Ecto neural progenitor cell (in vitro differentiated cells): ENCODE data around the gene TLR5.

ENCODE experiments used
- DNase-seq: peaks from one replicate; pipeline ENCODE4 v3.0.0-alpha.2; 2018; ENCODE audit warnings: low spot score

The TLR5 gene

DNA sequence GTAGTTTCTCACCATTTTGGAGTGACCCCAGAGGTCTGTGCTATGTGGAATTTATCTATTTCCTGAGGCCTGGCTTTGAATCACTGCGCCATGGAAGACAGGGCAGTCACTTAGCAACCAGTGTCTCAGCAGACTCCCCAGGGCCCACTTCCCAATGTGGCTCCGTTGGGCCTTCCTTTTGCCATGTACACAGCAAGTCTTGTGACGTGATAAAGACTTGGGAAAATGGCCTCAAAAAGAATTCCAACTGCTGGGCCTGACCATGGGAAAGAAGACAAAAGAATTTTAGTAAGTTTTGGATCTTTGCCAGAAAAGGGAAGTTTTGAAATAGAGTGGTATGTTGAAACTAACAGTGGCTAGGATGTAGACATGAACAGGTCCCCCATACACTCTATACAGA is 36.2 kb downstream of the TLR5 start:
- DNase-seq, result no peak

DNA sequence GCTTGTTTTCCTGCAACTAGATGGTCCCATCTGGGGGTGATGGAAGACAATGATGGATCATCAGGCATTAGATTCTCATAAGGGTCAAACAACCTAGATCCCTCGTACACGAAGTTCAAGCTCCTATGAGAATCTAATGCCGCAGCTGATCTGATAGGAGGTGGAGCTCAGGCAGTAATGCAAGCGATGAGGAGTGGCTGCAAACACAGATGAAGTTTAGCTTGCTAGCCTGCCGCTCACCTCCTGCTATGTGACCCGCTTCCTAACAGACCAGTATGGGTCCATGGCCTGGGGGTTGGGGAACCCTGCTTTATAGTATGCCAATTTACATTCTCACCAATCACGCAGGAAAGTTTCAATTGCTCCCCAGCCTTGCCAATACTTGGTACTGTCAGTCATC is 37.5 kb downstream of the TLR5 start:
- DNase-seq, result no peak

DNA sequence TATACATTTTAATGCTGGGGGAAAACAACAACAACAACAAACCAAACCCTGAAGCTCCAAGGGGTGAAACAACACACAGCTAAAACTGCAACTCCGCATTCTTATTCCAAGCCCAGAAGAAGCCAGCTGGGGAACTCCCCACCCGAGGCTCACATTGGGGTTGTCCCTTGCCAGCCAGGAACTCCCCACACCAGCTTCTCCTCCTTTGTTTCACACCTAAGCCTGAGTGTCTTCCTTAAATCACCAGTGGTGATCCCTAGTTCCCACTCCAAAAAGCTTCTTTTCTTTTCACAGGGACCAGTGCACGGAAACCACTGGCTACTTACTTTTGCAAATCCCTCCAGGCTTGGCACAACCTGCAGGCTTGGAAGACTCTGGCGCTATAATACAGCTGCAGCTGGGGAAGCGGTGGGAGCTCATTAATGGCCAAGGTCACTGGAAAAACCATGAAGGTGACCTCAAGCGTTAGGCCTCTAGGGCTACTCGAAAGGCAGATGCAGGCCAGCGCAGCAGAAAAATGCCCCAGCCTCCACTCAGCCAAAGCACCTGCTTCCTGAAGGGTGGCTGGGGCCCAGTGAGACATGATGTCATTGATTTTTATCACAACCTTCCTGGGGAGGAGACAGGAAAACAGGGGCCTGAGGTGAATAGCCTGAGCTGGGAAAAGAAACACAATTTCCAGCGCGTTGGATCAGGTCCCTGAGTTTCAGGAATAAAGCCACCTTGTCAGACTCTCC is 40.1 kb downstream of the TLR5 start:
- DNase-seq, result no peak

DNA sequence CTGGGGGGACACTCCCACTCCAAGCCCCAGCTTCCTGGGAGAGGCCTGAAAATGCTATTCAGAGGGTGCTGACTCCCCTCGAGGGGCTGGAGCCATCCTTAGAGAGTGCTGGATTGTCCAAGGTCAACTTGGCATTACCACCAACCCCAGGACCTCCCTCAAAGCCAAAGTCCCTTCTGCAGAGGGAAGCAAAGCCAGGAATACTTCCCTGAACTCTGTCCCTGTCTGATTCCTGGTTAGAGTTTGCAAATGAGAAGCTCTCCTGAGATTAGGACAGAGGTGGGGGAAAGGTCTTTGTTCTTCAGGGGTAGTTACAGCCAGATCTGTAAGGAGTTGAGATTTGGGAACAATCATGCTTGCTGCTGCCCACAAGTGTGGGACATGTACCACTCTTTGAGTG is 45.3 kb downstream of the TLR5 start:
- DNase-seq, result no peak

DNA sequence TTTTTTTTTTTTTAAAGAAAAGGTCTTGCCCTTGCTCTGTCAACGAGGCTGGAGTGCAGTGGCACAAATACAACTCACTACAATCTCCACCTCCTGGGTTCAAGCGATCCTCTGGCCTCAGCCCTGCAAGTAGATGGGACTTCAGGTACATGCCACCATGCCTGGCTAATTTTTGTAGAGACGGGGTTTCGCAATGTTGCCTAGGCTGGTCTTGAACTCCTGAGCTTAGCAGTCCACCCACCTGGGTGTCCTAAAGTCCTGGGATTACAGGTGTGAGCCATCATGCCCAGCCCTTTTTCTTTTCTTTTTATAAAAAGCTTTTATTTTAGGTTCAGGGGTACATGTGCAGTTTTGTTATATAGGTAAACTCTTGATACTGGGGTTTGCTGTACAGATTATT is 47.2 kb downstream of the TLR5 start:
- DNase-seq, result no peak

DNA sequence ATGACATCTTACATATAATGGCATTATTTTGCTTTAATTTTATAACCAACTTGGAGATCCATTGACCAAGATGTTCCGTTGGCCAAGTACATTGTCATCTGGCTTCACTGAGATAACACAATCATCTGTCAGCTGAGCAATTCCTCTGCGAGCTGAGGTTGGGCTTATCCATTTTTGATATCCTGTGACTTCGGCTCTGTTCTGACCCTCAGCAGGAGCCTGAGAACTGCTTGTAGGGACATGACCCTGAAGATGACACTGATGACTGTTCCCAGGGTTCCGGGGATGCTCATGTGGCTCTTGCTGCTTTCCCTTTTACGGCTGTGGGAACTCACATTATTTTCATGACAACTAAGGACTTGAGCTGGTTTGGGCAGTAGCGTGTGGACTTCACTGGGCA is 51.2 kb downstream of the TLR5 start:
- no peak for DNase-seq

DNA sequence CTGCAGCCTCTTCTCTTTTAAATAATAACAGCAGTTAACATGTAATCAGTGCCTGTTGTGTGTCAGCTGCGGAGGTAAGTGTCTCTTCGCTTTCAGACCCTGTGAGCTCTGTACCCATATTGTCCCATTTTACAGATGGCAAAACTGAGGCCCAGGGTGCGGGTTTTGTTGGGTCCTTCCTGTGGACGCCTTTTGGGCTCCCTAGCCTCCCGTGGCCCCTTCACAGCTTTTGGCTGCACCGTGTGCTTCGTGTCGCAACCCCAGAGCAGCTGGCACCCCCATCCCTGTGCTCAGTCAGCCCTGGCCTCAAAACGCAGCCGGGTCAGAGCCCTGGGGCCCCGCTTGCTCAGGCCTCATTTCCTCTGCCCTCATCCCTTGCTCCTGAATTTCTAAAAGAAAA is 53.8 kb downstream of the TLR5 start:
- no peak for DNase-seq

DNA sequence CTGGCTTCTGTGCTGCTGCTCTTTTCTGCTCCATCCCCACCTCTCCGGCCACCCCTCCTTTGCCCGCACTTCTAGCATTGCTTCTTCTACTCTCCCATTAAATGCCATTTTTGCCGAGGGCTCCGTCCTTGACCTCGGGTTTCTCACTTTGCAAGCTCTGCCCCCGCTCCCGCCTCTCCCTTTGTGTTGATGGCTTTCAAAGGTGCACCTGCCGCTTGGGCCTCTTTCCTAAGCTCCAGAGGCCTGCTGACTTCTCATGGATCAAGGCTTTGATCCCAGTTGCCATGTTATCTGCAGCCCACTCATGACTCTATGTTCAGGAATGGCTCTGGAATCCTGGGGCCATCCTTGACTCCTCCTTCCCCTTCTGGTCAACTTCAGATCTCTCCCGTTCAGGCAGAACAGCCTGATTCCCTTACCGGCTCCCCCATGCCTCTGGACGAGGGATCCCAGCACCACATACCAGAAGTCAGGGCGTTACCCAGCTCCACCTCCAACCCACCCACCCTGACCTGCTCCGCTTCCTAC is 54.3 kb downstream of the TLR5 start:
- no peak for DNase-seq

DNA sequence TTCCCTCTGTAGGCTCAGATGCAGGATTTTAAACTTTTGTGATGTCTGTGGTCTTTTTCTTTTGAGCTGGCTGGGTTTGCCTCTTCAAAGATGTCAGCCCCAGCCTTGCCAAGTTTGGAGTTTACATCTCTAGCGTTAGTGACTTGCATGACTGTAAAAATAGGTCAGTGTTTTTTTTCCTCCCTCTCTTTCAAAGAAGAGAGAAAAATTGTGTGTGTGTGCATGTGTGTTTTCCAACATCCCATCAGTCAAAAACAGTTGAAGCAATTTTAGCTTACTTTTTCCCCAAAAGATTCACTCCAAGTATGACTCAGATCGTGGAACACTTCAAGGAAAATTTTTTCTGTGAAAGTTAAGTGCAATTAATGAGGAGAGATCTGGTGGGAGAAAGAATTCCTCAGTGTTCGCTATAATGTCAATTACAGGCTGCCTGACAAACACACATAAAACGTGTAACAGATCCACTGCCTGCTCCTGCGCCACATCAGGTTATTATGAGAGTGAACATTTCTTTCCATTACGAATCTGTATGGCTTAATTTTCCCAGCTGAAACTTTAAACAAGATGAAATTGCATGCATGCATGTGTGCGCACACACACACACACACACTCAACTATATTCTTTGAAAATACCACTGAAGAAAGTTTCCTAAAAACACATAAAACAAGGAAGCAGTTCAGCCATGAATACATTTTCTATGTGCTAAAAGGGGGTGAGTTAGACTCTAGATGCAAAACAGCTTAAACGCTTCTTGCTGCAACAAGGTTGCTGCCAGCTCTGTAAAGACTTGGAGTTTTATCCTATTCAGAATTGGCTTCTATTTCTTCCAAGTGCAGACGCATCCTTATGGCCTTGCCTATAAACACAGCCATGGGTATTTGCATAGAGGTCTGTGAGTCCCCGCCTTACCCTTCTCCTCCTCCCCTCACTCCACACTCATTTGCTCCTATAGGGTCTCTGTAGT is 55.5 kb downstream of the TLR5 start:
- DNase-seq, result no peak

DNA sequence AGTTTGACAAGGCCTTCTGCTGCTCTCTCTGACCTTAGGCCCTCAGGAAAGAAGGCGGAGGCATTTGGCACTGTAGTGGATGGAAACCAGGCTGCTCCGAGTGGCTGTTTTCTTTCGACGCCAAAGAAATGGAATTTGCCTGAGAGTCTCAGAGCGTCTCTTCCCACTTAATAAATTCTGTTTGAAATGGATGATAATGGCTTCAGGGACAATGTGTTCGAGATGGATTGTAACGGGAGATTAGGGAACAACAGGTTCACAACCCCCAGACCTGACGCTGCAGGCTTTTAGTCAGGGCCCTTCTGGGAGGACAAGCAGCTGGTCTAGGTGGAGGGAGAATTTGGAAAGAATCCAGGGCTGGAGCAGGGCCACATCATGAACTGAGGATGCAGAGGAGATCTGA is 58.6 kb downstream of the TLR5 start:
- DNase-seq, result no peak

DNA sequence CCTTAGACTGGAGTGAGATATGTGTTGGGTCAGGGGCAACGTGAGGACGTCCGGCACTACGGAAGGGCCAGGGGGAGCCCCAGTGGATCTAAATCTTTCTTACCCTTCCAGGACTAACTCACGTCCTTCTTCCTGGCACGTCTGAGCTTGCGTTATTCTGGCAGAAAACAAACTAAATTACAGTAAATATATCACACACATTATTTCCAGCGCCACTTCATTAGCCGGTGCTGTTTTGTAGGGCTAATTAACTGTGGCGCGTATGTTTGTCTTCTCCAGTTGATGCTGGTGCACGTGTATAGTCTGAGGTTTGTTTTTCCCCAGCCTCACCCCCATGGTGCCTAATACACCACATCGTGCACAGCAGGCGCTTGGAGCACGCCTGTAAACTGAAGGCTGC is 59.2 kb downstream of the TLR5 start:
- no peak for DNase-seq

DNA sequence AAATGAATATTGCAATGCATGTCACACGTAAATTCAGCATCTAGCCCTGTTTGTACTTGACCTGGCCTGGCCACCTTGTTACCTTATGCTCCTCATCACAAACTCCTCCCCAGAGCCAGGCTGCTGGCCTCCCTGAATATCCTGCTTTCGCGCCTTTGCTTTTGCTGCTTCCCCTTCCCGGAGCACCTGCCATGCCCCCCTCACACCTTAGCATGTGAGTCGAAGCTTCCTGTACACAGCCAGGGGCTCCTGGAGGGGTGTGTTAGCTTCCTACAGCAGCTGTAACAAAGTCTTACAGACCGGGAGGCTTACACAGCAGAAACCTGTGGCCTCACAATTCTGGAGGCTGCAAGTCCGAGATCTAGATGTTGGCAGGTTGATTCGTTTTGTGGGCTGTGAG is 60.1 kb downstream of the TLR5 start:
- no peak for DNase-seq

DNA sequence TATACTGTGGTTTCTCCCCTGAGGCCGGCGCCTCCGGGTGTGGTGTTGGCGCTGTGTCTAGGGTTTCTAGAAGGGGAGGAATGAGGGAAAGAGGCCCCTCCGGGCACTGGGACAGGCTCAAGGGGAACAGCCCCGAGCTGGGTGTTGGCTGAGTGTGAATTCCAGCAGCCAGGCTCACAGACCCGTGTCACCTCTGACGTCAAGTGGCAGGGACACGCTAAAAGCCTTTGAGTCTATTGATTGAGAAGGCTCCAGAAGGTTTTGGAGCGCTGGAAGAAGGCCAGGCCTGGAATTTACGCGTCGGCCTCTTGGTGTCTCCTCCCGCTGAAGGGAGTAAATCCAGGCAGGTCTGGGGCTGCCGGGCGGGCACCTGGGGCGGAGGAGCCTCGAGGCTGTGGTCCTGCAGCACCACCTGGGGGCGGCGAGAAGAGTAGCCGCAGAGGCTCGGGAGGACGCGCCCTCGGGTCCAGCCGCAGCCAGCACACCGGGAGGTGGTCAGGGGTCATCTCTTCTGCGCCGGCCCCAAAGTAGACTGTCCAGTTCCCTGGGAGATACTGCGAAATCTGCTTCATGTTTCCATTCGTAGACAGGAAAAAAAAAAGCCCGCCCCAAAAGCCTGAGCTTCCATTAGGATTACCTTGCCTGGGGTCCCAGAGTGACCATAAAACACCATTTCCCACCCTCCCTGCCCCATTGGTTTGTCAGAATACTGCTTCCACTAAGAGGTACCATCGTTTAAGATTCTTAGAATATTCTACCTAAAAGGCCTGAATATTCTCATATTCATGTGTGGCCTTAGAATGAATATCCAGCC is 61.7 kb downstream of the TLR5 start:
- DNase-seq, result peak; percentile 93

DNA sequence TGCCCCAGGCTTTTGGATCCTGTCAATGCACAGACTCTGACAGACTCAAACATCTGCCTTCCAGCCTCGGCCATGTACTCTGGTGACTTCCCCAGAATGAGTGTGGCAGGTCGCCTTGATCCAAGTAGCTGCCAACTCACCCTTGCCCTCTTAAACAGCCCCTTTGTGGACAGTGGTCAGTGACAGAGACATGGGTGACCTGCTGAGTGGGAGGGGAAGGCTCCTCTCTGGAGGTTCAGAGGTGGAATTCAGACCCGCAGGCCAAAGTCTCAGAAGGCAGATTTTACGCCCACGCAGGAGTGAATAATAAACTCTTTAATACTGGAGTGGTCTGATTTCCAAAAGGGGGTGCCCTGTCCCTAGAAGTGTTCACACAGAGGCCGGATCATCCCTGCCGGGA is 63.5 kb downstream of the TLR5 start:
- no peak for DNase-seq

DNA sequence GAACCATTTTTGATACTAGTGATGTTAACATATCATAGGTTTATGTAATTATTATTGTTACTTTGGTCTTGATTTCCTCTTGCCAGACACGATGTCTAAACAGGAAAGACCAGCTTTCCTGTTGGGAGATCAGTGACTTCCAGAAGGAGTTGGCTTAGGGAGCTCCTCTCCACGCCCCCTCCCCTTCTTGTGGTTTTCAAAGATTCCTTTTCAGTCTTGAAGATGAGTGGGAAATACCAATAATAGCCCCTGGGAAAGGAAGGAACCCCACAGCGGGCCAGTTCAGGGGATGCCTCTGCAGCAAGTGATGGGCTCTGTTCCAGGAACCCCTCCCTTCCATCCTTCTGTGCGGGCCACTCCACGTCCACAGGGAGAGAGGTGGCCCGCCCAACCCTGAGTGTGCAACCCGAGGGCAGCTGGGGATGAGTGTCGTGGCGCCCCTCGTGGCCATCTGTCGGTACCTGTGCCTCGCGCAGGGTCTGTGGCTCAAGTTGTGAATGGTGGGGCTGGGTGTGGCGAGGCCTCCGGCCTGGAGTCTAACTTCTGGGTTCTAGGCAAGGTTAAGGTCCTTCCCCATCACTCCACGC is 65.7 kb downstream of the TLR5 start:
- DNase-seq, result no peak

DNA sequence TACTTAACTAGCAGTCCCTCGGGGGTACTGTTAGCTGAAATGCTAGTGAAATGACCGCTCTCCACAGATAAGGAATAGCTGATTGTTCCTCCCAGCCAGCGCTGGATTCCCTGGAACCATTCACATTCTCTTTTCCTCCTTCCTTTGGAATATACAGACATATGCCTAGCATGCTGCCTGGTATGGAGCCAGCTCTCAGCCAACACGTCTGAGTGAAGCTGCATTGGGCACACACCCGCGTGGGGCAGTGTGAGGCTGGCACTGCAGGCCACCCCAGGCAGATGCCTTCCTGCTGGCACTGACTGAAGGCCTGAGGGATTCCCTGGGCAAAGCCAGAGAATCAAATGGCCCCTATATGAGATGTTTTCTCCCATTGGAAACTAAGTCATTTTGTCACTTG is 66.7 kb downstream of the TLR5 start:
- DNase-seq, result no peak

DNA sequence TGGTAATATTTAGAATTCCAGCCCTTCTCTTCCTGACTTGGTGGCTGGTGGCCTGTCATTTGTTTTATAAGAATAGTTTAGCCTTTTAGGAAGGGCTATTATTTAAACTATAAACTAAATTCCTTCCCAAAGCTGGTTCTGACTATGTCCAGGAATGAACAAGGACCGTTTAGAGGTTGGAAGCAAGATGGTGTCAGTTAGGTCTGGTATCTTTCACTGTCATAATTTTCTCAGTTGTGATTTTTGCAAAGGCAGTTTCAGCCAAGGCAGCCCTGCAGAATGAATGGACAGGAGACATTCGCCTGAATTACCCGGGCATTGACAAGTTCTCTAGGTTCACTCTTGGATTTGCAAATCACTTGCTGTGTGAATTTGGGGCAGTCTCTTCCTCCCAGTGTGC is 67.2 kb downstream of the TLR5 start:
- DNase-seq, result no peak

DNA sequence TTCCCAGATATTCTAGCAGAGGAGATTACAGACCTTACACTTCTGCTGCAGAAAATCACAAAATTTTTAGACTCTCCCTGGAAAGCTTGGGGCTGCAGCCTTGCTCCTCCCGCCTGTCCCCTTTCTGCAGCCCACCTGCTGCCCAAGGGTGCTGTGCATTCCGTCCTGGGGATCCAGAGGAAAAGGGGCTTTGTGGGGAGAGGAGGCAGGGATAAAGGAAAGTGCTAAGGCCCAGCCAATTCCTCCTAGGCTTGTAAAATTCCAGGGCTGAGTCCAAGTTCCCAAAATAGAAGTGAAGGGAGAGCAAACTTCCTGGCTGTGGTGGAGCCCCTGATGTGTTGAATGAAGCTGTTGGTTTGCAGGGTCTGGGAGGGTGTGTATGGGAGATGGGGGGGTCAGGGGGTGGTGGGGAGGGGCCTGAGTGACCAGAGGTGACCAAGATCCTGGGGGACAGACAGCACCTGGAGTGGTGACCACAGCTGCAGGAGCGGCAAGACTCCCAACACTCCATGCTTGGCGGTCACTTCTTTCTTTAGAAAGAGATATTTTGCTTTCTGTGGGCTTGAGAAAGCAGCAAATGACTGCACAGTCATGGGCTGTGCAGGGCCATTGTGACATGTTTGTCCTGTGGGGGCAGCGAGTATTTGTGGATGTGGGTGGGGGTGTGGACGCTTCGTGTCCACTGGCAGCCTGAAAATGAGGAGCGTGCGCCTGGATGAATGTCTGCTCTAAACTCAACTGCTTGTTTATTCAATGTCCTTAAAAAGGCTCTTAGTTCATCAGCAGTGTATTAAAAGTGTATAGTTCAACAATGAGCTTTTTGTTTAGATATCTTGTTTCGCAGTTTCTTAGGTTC is 68.4 kb downstream of the TLR5 start:
- no peak for DNase-seq

DNA sequence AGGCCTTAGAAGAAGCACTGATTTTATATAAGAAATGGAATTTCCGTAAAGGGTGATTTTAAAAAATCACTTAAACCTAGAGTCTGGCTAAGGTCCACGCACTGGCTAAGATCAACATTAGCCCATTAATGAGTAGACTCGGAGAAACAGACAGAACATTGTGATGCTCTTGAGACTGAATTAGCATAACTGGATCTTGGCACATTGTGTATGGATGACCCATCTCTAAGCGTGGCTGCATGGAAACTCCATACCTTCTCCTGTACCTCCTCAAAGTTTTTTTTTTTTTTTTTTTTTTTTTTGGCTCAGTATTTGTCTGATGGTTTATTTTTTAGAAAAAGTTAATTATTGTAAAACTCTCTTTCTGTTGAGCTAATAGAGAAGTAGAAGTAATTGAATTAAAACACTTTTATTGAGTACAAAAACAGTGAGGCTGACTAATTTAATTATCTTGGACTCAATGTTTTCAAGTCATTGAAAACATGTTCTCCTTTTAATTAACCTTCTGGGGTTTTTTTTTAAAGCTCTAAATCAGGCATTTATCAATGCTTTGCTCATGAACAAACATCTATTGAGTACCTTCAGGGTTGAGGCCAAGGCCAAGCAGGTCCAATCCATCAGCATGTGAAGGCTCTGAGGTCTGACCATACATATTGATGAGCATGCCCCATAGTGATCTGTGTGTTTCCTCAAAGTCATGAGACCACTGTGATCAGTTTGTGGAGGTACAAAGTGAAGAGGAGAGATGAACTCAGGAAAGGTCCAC is 74.0 kb downstream of the TLR5 start:
- DNase-seq, result no peak

DNA sequence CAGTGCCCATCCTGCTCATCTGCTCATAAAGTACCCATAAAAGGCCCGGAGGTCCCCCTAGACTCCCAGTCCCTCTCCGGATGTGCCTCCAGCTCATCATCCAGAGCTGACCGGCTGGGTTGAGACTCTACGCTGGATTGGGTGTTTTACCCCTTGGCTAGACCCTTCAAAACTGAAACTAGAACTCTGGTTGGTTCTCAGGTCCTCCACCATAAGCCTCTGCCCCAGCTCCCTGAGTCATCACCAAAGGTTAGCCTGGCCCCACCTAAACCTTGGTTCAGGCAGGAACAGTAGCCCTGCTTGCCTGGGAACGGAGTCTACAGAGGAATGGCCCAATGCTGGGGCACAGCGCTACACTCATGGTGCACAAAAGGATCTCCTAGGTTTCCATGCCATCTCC is 75.1 kb downstream of the TLR5 start:
- no peak for DNase-seq
